Keratinocyte (primary cell): ENCODE measurements around the gene SURF4. TPM values are rescaled to one million over a fixed set of nuclear protein-coding genes. Genes with fewer than 3 reads are reported as not detected.

Experiments
- DNase-seq: peaks from one replicate; pipeline ENCODE4 v3.0.0-alpha.2; 2011; ENCODE audit warnings: low read depth, missing footprints, low spot score
- FAIRE-seq: peaks from 2 replicates; lab custom pipeline; 2011; peaks lifted over from hg19 to GRCh38; lab: Jason Lieb, UNC
- H2AFZ ChIP-seq: 2 replicates; pipeline ENCODE4 v1.6.0; 2012; ENCODE audit warnings: low read length, control low read depth, inconsistent platforms; ENCODE audit not compliant: control insufficient read depth
- H3K27ac ChIP-seq: 2 replicates; pipeline ENCODE4 v1.5.1; 2011; ENCODE audit warnings: low read length; ENCODE audit not compliant: control insufficient read depth, insufficient read depth
- H3K27me3 ChIP-seq: 3 replicates; pipeline ENCODE4 v1.6.0; 2011; ENCODE audit warnings: low read length; ENCODE audit not compliant: control insufficient read depth, insufficient read depth; ENCODE audit errors: extremely low read depth
- H3K36me3 ChIP-seq, 2 experiments: 2 replicates in 1 of 2; 3 replicates in 1 of 2; pipeline ENCODE4 v1.5.1; 2011; ENCODE audit warnings: low read length in 2 of 2, mild to moderate bottlenecking in 1 of 2; ENCODE audit not compliant: control insufficient read depth in 2 of 2, insufficient read depth in 2 of 2; ENCODE audit errors: extremely low read depth in 1 of 2
- H3K4me1 ChIP-seq: 3 replicates; pipeline ENCODE4 v1.5.1; 2011; ENCODE audit warnings: low read length; ENCODE audit not compliant: control insufficient read depth, insufficient read depth; ENCODE audit errors: extremely low read depth
- H3K4me2 ChIP-seq: 3 replicates; pipeline ENCODE4 v1.6.0; 2011; ENCODE audit warnings: low read depth, low read length; ENCODE audit not compliant: control insufficient read depth, insufficient read depth; ENCODE audit errors: extremely low read depth
- H3K4me3 ChIP-seq, 3 experiments: fragments of 200-600 bp in 1 of 3; sonication (generic) in 1 of 3; 2 replicates in 2 of 3; 3 replicates in 1 of 3; pipeline ENCODE4 v1.5.1; 2011 to 2016; ENCODE audit warnings: low read length in 3 of 3, mild to moderate bottlenecking in 3 of 3, control low read depth in 2 of 3, inconsistent platforms in 1 of 3, low read depth in 1 of 3, mixed read lengths in 1 of 3, mixed run types in 1 of 3, moderate library complexity in 1 of 3; ENCODE audit not compliant: control insufficient read depth in 2 of 3, insufficient read depth in 2 of 3; ENCODE audit errors: extremely low read depth in 1 of 3
- H3K79me2 ChIP-seq: 2 replicates; pipeline ENCODE4 v1.6.0; 2012; ENCODE audit warnings: low read length; ENCODE audit not compliant: control insufficient read depth, insufficient read depth
- H3K9ac ChIP-seq: 3 replicates; pipeline ENCODE4 v1.6.0; 2011; ENCODE audit warnings: low read length; ENCODE audit not compliant: control insufficient read depth, insufficient read depth; ENCODE audit errors: extremely low read depth
- H3K9me1 ChIP-seq: 3 replicates; pipeline ENCODE4 v1.6.0; 2011; ENCODE audit warnings: low read length; ENCODE audit not compliant: control insufficient read depth, insufficient read depth; ENCODE audit errors: extremely low read depth
- H3K9me3 ChIP-seq: 2 replicates; pipeline ENCODE4 v1.5.1; 2012; ENCODE audit warnings: low read depth, low read length; ENCODE audit not compliant: control insufficient read depth
- H4K20me1 ChIP-seq: 3 replicates; pipeline ENCODE4 v1.6.0; 2011; ENCODE audit warnings: low read length; ENCODE audit not compliant: control insufficient read depth, insufficient read depth; ENCODE audit errors: extremely low read depth
- CTCF ChIP-seq, 3 experiments: IDR thresholded peaks in 1 of 3; conservative IDR thresholded peaks in 1 of 3; optimal IDR thresholded peaks in 1 of 3; 2 replicates in 2 of 3; 3 replicates in 1 of 3; pipeline versions ENCODE3 to v1.5.1; 2011; ENCODE audit warnings: low read length in 3 of 3, mild to moderate bottlenecking in 3 of 3, moderate library complexity in 2 of 3, control low read depth in 1 of 3, inconsistent platforms in 1 of 3; ENCODE audit not compliant: insufficient read depth in 2 of 3; ENCODE audit errors: extremely low read depth in 1 of 3
- EZH2 ChIP-seq: IDR thresholded peaks from one replicate; pipeline ENCODE4 v1.6.1; 2012; ENCODE audit warnings: inconsistent platforms, mild to moderate bottlenecking, low read length, moderate library complexity
- dilution Hi-C: fragments of 300-500 bp; cut with MboI; formaldehyde crosslinking; loops from one replicate; pipeline ENCODE4 v1.7.0; 2020; ENCODE audit warnings: low sequenced_read_pairs; ENCODE audit not compliant: extremely low pct_ligation_motif_present
- polyA plus RNA-seq, 5 experiments: library from polyadenylated mRNA; depleted of rRNA in 3 of 5; stranded (reverse) in 3 of 5; stranded (forward) in 1 of 5; unstranded in 1 of 5; fragments of >200 nt; gene quantifications; 1 replicate in 1 of 5; 2 replicates in 3 of 5; 3 replicates in 1 of 5; pipeline versions ENCODE4 v1.2.1 to v1.2.3, GENCODE V29; 2011 to 2012; ENCODE audit warnings: missing spikeins in 2 of 5, low read depth in 1 of 5, low replicate concordance in 1 of 5

SURF4 gene
- polyA plus RNA-seq, 1 donor (not counting 4 experiments of a cell fraction or from before 2014, with no cell fraction given): 153 TPM

DNA sequence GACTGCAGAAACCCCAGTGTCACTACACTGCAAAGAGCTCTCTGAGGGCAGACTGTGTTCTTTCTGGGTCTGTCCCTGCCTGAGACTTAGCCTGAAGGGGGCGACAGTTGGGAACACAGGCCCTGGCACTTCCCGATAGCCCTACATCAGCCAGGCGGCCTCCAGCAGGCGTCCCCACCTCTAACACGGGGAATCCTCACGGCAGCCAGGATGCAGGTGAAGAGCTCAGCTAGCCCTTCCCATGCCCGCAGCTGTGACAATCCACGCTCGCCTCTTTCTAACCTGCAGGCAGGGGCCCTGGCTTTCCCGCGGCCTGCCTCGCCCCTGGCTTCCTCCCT, 33.8 kb downstream of the SURF4 start:
- Histone ChIP-seq H3K27ac (no peak overlapping the region), H3K9me1 (no peaks in the 10 kb centered on the region), H3K79me2 (peaks cover 20% of the 10 kb centered on the region), H3K9me3 (no peaks in the 10 kb centered on the region), H3K9ac (no peak overlapping the region), H3K4me3 (no peak overlapping the region), H4K20me1 (peaks cover 3% of the 10 kb centered on the region), H3K36me3 (peaks cover 45 to 56% of the 10 kb centered on the region in 2 experiments), H3K4me1 (peaks cover 7% of the 10 kb centered on the region), H2AFZ (no peak overlapping the region), H3K27me3 (no peaks in the 10 kb centered on the region), H3K4me2 (no peak overlapping the region)
- TF ChIP-seq CTCF (optimal IDR thresholded peaks at IDR 0.05 in 1 of 3, IDR thresholded peaks at IDR 0.05 in 1 of 3, conservative IDR thresholded peaks at IDR 0.05 in 1 of 3; ENCODE audit: extremely low read depth in 1 of 3, insufficient read depth in 2 of 3, low read length in 3 of 3) (peak in 2 of 3 experiments; percentile 30 to 38), EZH2 (no peak)
- dilution Hi-C loops: no loop called here
- FAIRE-seq: no peak
- no peak for DNase-seq

DNA sequence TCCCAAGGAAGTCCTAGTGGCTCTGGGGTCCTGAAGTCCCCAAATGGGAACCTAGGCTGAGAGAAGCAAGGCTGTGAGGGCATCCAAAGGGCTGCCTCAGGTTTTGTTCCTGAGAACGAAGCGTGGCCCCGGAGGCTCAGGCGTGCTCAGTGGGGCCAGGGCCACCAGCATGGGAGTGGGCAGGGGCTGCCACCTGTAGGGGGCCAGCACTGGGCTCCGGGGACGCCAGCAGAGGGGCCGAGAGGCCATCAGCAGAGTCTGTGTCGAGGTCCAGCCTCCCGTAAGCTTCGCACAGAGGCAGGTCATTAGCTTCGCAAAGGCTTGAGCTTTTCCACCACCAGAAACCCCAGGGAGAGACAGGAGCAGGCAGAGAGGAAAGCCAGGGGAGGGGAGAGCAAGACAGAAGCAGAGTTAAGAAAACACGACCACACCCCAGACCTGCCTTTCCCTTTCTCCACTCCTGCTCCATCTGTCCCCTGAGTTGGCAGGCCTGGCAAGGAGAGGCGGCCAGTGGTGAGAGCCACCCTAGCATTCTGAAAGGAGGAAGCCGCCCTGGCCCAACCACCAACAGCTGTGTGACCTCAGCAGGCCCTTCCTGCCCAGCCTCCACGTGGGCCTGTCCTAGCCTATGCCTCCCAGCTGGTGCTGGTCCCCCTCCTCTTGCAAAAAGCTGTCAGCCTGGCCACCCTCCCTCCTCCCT, 34.3 kb downstream of the SURF4 start:
- no peaks in the 10 kb centered on the region for H3K9me3 ChIP-seq
- no peak overlapping the region for H3K9ac ChIP-seq
- FAIRE-seq (no peak), DNase-seq (no peak)
- no peak overlapping the region for H2AFZ ChIP-seq
- dilution Hi-C loops: no loop called here
- peaks cover 4% of the 10 kb centered on the region for H3K4me1 ChIP-seq
- H3K36me3 ChIP-seq: peaks cover 45 to 56% of the 10 kb centered on the region in 2 experiments
- peaks cover 14% of the 10 kb centered on the region for H3K79me2 ChIP-seq
- TF ChIP-seq CTCF (optimal IDR thresholded peaks at IDR 0.05 in 1 of 3, IDR thresholded peaks at IDR 0.05 in 1 of 3, conservative IDR thresholded peaks at IDR 0.05 in 1 of 3; ENCODE audit: extremely low read depth in 1 of 3, insufficient read depth in 2 of 3, low read length in 3 of 3): no peak
- no peak overlapping the region for H3K27ac ChIP-seq
- H3K4me3 ChIP-seq: no peak overlapping the region
- no peak overlapping the region for H3K4me2 ChIP-seq
- peaks cover 3% of the 10 kb centered on the region for H4K20me1 ChIP-seq
- H3K27me3 ChIP-seq: no peaks in the 10 kb centered on the region
- H3K9me1 ChIP-seq: no peaks in the 10 kb centered on the region
